HEK293 (cell line): ENCODE data around the gene NENF.
"Not testable (repeated sequence)": the region's sequence is repeated elsewhere in the genome, so short reads cannot be mapped to it uniquely, and the experiment has no call there.

ENCODE experiments used
- KLF16 ChIP-seq: fragments of 450-650 bp; formaldehyde crosslinking; IDR thresholded peaks from 2 replicates; pipeline ENCODE4 v1.5.1; 2017; ENCODE audit warnings: missing biosample characterization, missing genetic modification characterization
- SETDB1 ChIP-seq: IDR thresholded peaks from one replicate; pipeline ENCODE4 v1.6.1; 2017; ENCODE audit warnings: mild to moderate bottlenecking, low read length, moderate library complexity, mixed read lengths; ENCODE audit not compliant: insufficient read length
- ZNF549 ChIP-seq: fragments of 450-650 bp; IDR thresholded peaks from 2 replicates; pipeline ENCODE4 v1.5.1; 2018; ENCODE audit warnings: missing biosample characterization, missing genetic modification characterization, mild to moderate bottlenecking, inconsistent platforms, moderate library complexity
- ZNF792 ChIP-seq: fragments of 450-650 bp; formaldehyde crosslinking; IDR thresholded peaks from 2 replicates; pipeline ENCODE4 v1.5.1; 2016; ENCODE audit warnings: missing biosample characterization, missing genetic modification characterization

GRCh38 chr1:212395678-212396437 lies 36.9 kb upstream of the NENF start:
- TF ChIP-seq ZNF549 (tag by site-specific recombination); SETDB1; KLF16 (tag by site-specific recombination); ZNF792 (tag by site-specific recombination): not testable (repeated sequence)
